CD4-positive, alpha-beta T cell treated with Interleukin-2 at 100 ng/mL for 4 hours (primary cell): ENCODE data around the gene CEP44.
"Not testable (repeated sequence)": the region's sequence is repeated elsewhere in the genome, so short reads cannot be mapped to it uniquely, and the experiment has no call there.

Source experiments
- DNase-seq: peaks from one replicate; pipeline ENCODE4 v3.0.0-alpha.2; 2020; ENCODE audit warnings: low spot score

The CEP44 gene

DNA sequence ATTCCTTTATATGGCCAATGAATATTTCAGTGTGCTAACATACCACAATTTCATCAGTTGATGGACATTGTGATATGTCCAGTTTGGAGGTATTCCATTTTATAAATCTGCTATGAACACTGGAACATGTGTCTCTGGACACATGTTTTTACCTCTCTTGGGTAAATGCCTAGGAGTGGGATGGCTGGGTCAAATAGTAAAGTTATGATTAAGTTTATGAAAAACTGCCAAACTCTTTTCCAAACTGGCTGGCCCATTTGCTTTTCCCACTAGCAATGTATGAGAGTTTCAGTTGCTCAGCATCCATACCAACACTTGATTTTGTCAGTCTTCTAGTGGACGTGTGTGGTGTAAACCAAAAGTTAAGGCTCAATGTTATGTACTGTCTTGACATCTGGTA, 40.5 kb downstream of the CEP44 start:
- no peak for DNase-seq

GRCh38 chr4:174324725-174325124, 41.0 kb downstream of the CEP44 start:
- no peak for DNase-seq

- DNase-seq: no peak
These were observed 49.2 kb downstream of the CEP44 start for GRCh38 chr4:174332741-174333493.

GRCh38 chr4:174334628-174335027, 50.9 kb downstream of the CEP44 start:
- no peak for DNase-seq

DNA sequence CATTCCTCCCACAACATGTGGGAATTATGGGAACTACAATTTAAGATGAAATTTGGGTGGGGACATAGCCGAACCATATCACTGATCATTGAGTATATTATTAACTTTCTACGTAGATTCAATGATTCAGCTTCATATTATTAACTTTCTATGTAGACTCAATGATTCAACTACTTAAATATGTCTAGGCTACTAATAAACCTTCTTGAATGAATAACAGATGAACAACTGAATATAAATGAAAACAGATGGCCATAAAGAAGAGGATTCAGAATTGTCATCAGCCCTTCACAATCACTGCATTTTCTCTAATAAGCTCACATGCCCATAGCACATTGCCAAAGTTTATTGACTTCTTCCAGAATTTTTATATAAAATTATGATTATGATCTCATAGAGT, 57.0 kb downstream of the CEP44 start:
- no peak for DNase-seq

DNA sequence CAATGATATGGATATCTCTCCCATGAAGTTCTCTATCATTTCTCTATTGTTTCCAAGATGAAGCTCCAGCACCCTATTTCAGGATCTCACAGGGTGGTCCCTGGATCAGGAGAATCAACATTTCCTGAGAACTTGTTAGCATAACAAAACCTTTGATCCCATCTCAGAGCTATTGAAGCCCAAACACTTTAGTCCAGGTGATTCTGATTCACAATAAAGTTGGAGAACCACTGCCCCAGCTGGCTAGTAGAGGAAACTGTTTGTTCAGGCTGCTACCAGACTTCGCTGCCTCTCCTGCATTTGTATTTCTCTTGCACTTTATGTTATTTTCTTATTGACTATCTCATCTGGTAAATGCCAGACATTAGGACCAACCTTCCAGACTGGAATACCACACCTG, 65.4 kb downstream of the CEP44 start:
- no peak for DNase-seq

GRCh38 chr4:174352061-174352819, 68.5 kb downstream of the CEP44 start:
- DNase-seq: no peak

- no peak for DNase-seq
These were observed 73.6 kb downstream of the CEP44 start for GRCh38 chr4:174357321-174357720.

DNA sequence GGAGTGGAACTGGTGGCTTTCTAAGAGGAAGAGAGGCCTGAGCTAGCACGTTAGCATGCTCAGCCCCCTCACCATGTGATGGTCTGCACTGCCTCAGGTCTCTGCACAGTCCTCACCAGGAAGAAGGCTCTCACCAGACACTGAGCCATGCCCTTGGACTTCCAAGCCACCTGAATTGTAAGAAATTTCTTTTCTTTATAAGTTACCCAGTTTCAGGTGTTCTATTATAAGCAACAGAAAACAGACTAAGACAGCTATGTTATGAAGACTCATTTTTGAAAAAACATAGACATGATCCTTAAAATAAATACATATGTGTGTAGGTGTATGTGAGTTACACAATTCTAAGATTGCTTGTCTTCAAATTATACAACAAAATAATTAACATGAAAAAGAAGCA, 74.7 kb downstream of the CEP44 start:
- DNase-seq: no peak

DNA sequence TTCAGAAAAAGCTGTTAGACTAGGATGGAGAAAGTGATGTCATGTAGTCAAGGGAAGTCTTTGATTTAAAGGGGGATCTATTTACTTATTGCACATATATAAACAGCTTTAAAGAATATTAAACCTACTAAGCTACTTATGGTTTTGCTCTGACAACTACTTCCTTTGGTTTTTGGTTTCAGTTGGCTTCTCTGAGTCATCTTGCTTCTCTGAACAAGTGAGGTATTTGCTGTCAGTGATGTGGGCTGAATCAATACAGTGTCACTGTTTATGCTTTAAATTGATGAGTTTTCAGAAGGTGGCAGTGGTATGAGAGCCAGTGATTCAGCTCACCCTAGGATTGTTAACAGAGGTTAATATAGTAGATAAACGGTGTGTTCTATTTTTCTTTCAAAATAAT, 75.1 kb downstream of the CEP44 start:
- DNase-seq: peak; percentile 19

GRCh38 chr4:174362340-174362739, 78.6 kb downstream of the CEP44 start:
- no peak for DNase-seq

- not testable (repeated sequence) for DNase-seq
These were observed 80.1 kb downstream of the CEP44 start for GRCh38 chr4:174363782-174364181.

DNA sequence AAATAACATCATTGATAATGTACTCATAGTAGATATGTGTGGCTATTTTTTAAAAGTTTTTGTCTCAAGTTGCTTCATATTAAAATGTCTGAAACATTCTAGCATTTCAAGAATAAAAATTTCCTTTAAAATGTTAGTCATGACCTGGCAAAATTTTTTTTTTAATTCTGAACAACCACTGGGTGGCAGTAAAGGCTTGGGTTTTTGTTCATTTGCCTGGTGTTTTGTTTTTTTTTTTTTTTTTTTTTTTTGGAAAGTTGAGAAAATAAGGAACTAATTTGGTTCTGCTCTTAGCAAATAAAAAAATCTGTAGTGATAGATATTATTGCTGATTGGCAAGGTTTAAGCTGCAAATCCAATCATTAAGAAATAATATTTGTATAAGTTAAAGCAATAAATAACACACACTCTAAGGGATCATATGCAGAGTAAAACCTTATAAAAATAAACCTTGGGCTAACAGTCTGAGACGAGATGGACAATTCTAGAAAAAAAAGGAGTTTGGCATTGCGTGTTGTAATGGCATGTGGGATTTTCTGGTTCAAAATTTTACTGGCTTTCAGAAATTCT, 81.4 kb downstream of the CEP44 start:
- DNase-seq: peak; percentile 13

DNA sequence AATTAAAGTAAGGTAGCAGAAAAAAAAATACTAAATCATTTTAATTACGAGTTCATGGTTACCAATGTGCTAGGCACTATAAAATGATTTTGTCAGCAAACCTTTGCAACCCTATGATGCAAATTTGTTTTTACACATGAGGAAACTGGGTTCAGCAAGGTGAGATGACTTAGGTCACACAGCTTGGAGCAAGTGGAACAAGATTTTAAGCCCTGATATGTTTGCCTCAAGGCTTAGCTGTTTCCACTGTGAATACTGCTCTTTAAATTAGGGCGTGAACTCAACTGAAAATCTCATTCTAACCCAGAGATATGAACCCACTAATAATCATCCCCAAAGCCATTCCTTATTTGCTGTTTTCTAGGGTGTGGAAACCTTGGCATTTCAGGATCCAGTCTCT, 86.3 kb downstream of the CEP44 start:
- no peak for DNase-seq

DNA sequence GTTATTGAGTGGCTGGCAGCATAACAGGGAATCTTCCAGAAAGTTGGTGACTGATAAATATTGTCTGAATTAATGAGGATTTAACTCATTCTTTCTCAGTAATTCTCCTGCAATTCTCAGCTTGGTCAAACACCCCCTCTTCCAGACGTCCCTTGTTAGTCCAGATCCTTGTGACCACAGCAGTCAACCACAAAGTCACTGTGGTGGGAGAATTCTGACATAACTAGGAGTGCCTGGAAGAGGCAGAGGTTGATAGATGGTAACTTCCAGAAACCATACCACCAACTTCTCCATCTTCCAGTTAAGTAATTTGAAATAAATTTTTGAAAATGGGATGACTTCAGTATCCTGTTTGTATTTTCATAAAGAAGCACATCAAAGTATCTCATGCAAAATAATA, 90.1 kb downstream of the CEP44 start:
- DNase-seq: no peak

- no peak for DNase-seq
These were observed 91.7 kb downstream of the CEP44 start for GRCh38 chr4:174375422-174375821.

- DNase-seq: no peak
These were observed 93.9 kb downstream of the CEP44 start for GRCh38 chr4:174377613-174378012.

- DNase-seq: no peak
These were observed 95.2 kb downstream of the CEP44 start for GRCh38 chr4:174378951-174379350.

DNA sequence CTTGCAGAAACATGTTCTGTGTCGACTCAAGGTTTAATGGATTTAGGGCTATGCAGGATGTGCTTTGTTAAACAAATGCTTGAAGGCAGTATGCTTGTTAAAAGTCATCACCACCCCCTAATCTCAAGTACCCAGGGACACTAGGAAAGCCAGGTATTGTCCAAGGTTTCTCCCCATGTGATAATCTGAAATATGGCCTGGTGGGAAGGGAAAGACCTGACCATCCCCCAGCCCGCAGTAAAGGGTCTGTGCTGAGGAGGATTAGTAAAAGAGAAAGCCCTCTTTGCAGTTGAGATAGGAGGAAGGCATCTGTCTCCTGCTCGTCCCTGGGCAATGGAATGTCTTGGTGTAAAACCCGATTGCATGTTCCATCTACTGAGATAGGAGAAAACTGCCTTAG, 96.5 kb downstream of the CEP44 start:
- DNase-seq: not testable (repeated sequence)

DNA sequence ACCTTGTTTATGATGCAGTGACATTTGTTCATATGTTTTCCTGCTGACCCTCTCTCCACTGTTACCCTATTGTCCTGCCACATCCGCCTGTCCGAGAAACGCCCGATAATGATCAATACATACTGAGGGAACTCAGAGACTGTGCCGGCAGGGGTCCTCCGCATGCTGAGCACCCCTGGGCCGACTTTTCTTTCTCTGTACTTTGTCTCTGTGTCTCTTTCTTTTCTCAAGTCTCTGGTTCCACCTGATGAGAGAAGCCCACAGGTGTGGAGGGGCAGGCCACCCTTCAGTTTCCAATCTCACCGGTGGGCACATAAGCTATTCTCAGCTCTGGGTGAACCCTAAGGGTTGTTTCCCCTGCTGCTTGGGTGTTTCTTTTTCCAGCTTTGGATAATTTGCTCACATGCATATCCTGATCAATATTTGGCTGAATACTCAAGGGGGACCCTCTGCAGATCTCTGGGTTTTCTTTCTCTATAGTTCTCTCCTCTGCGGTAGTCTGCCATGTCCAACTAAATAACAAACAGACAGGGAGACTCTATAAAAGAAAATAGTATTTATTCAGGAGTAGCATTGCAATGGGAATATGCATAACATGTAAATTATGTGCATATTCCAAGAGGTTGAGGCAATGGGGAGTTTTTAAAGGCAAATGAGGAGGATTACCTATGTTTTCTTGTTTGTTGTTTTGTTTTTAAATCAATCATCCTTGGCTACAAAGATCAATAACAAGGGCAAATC, 97.2 kb downstream of the CEP44 start:
- DNase-seq: no peak

GRCh38 chr4:174381440-174381800, 97.7 kb downstream of the CEP44 start:
- DNase-seq: no peak
